ENCODE results near the gene CEP295NL. TPM values are rescaled to one million over a fixed set of nuclear protein-coding genes. Genes with fewer than 3 reads are reported as not detected.
"Not testable (repeated sequence)": the region's sequence is repeated elsewhere in the genome, so short reads cannot be mapped to it uniquely, and the experiment has no call there.

CEP295NL gene
- polyA plus RNA-seq, 3 donors, result 0.07 to 0.24 TPM; not detected in 1

- DNase-seq (ENCODE audit: low read depth in 3 of 3, low spot score in 2 of 3), result no peak
Observed at GRCh38 chr17:78868391-78868790, 34.6 kb downstream of the CEP295NL start.

DNA sequence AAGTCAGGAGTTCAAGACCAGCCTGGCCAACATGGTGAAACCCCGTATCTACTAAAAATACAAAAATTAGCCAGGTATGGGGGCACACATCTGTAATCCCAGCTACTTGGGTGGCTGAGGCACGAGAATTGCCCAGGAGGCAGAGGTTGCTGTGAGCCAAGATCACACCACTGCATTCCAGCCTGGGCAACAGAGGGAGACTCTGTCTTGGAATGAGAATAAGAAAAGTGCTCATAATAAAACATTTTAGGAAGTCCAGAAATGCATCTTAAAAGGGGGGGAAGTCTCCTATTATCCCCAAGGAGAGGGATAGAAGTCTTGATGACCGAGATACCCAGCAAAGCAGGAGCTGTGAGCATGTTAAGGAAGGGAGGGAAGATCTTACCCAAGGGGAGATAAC lies 36.0 kb downstream of the CEP295NL start:
- not testable (repeated sequence) for DNase-seq (ENCODE audit: low read depth in 3 of 3, low spot score in 2 of 3)

- DNase-seq (ENCODE audit: low read depth in 3 of 3, low spot score in 2 of 3), result peak in 2 of 3 donors; percentile 58 to 74
Observed at GRCh38 chr17:78865682-78866390, 37.2 kb downstream of the CEP295NL start.

DNA sequence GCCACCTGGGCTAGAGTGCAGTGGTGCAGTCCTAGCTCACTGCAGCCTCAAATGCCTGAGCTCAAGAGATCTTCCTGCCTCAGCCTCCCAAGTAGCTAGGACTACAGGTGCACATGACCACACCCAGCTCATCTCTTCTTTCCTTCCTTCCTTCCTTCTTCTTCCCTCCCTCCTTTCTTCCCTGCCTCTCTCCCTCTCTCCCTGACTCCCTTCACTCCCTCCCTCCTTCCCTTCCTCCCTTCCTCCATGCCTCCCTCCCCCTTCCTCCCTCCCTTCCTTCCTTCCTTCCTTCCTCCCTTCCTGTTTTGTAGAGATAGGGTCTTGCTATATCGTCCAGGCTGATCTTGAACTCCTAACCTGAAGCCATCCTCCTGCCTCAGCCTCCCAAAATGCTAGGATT lies 38.9 kb downstream of the CEP295NL start:
- DNase-seq (ENCODE audit: low read depth in 3 of 3, low spot score in 2 of 3), result no peak

DNA sequence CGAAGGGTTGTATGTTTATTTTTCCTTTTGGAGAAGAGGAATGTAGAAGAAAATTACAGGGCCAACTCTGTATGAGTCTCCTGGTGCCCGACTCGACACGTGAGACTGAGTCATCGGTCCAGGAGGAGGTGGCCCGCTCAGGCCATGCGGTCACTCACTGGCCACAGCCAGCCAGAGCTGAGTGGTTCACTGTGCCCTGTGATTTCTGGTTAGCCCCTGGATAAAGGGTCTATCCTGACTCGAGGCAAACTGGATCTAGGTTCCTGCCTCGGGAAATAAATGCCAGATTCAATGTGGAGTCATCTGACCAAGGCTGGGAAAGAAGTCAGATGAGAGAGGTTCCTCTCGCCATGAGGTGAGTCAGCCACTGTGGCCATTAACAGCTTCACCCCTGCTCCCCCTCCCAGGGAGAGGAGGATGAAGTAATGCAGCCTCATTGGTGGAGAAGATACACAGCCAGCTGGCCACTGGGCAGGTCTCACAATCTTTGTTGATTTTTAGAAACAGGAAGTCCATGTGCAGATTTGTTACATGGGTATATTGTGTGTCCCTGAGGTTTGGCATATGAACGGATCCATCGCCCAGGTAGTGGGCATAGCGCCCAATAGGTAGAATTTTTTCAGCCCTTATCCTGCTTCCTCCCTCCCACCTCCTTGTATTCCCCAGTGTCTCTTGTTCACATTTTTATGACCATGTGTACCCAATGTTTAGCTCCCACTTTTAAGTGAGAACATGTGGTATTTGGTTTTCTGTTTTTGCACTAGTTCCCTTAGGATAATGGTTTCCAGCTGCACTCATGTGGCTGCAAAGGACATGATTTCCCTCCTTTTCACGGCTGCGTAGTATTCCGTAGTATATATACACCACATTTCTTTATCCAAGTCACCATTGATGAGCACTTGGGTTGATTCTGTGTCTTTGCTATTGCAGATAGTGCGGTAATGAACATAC lies 40.7 kb downstream of the CEP295NL start:
- no peak for DNase-seq (ENCODE audit: low read depth in 3 of 3, low spot score in 2 of 3)

DNA sequence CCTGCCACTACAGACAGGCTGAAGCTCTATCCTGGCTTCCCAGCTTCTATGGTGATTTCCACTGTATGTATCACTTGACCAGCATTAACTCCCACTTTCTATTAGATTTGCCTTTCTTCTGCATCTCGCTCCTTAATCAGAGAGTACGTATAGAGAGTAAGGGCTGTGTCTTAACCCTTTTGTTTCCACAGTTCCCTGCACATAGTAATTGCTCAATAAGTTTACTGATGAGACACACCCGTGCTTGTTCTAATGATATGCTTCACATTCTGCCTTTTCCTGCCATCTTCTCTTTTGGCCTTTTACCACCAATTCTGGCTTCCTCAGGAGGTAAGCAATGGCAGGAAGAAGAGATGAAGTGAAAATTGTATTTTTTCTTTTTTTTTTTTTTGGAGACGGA lies 41.8 kb downstream of the CEP295NL start:
- no peak for DNase-seq (ENCODE audit: low read depth in 3 of 3, low spot score in 2 of 3)

GRCh38 chr17:78859051-78859450 lies 44.0 kb downstream of the CEP295NL start:
- DNase-seq (ENCODE audit: low read depth in 3 of 3, low spot score in 2 of 3), result no peak

- DNase-seq (ENCODE audit: low read depth in 3 of 3, low spot score in 2 of 3), result no peak
Observed at GRCh38 chr17:78857266-78857665, 45.7 kb downstream of the CEP295NL start.

- no peak for DNase-seq (ENCODE audit: low read depth in 3 of 3, low spot score in 2 of 3)
Observed at GRCh38 chr17:78855561-78856165, 47.3 kb downstream of the CEP295NL start.

GRCh38 chr17:78854508-78854907 lies 48.5 kb downstream of the CEP295NL start:
- no peak for DNase-seq (ENCODE audit: low read depth in 3 of 3, low spot score in 2 of 3)

DNA sequence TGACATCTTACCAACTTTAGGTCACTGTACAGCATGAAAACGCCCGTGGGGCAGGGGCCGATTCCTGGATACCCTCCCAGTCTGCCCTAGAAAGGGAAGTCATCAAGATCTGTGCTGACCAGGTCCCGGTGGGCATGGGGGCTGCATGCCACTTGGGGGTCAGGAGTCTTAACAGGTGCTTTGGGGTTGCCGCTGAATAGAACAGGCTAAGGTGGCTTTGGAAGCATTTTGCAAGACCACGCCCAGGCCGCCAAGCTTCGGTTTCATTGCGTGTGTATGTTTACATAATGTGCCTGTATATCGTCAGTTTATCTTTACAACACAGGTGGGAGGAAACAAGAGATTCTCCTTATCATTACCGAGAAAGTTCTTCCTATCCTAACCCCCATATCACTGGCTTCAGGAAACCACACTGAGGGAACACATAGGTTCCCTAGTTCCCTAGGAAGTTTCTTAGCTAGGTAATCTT lies 49.0 kb downstream of the CEP295NL start:
- DNase-seq (ENCODE audit: low read depth in 3 of 3, low spot score in 2 of 3), result no peak

GRCh38 chr17:78852709-78853121 lies 50.3 kb downstream of the CEP295NL start:
- DNase-seq (ENCODE audit: low read depth in 3 of 3, low spot score in 2 of 3), result no peak

- no peak for DNase-seq (ENCODE audit: low read depth in 3 of 3, low spot score in 2 of 3)
Observed at GRCh38 chr17:78849026-78849425, 54.0 kb downstream of the CEP295NL start.

DNA sequence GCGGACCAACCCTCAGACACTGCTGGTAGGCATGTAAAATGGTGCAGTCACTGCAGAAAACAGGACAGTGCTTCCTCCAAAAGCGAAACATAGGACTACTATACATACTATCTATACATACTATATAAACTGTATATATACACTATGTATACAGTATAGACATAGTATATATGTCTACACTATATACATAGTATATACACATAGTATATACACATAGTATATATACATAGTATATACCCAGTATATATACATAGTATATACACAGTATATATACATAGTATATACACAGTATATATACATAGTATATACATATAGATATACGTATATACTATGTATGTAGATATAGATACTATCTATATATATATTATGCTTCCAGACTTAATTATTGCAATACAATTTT lies 55.9 kb downstream of the CEP295NL start:
- no peak for DNase-seq (ENCODE audit: low read depth in 3 of 3, low spot score in 2 of 3)

GRCh38 chr17:78844301-78845005 lies 58.5 kb downstream of the CEP295NL start:
- no peak for DNase-seq (ENCODE audit: low read depth in 3 of 3, low spot score in 2 of 3)

- DNase-seq (ENCODE audit: low read depth in 3 of 3, low spot score in 2 of 3), result no peak
Observed at GRCh38 chr17:78842881-78843565, 60.0 kb downstream of the CEP295NL start.

DNA sequence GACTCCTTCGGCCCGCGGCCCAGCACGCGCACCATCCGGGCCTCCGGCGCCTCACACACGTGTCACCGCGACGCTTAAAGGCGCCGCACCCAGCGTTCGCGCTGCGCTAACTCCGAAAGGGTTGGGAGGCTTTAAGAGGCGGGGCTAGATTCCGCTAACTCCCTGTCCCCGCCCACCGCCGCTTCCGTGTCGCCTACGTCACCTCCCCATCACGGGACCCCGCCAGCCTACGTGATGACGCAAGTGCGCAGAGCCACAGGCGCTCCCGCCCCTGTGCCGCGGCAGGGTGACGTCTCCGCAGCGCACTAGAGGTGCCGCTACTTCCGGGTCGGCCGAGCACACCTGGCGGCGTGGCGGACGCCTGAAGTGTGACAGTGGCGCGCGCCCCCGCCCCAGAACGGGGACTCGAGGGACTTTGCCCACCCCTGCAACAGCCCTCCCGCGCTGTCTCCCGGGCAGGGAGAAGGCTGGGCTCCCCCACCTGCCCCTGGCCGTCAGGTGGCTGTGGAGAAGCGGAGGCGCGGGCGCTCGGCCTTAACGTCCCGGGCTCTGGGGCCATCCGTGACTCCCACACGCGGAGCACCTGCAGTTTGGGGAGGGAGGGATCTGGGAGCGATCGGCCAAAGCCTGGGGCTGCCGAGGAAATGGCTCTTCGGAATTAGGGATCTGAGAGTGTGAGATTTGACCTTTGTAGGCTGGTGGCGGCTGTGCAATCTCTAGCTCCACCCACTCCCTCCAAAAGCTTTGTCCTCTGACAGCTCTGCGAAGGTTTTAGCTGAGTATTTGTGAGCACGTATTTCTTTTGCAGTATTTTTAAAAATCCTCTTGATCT lies 62.0 kb downstream of the CEP295NL start, which contains the start of gene USP36:
Gene USP36 (minus strand): TSS at position 35 of the 832 bp plus-strand sequence. CDS start 4,451 bp downstream, outside the sequence.
- peak; percentile 97 to 98 (median 97) for DNase-seq (ENCODE audit: low read depth in 3 of 3, low spot score in 2 of 3)

Measured in right renal cortex interstitium (tissue), 3 donors.